Lower lobe of right lung (tissue), 2 donors: ENCODE data around the gene FXN. TPM values are rescaled to one million over a fixed set of nuclear protein-coding genes. Genes with fewer than 3 reads are reported as not detected.

Experiments used
- ATAC-seq, 2 donors: fragments of 200-7000 bp; cut with Tn5 transposase; one replicate each; pipeline ENCODE4 v1.9.1; 2020 to 2022; ENCODE audit warnings: mild to moderate bottlenecking in 2 of 2, moderate library complexity in 2 of 2
- DNase-seq: peaks from one replicate; pipeline ENCODE4 v3.0.0-alpha.2; 2020
- H3K27ac ChIP-seq: fragments of 200-600 bp; one replicate; pipeline ENCODE4 v1.8.0; 2022
- H3K27me3 ChIP-seq: fragments of 200-600 bp; one replicate; pipeline ENCODE4 v1.8.0; 2022; ENCODE audit warnings: low read depth
- H3K36me3 ChIP-seq: fragments of 200-600 bp; one replicate; pipeline ENCODE4 v1.8.0; 2022; ENCODE audit warnings: mild to moderate bottlenecking
- H3K4me1 ChIP-seq: fragments of 200-600 bp; one replicate; pipeline ENCODE4 v1.8.0; 2022
- H3K4me3 ChIP-seq: fragments of 200-600 bp; one replicate; pipeline ENCODE4 v1.8.0; 2022; ENCODE audit warnings: mild to moderate bottlenecking
- H3K9me3 ChIP-seq: fragments of 200-600 bp; one replicate; pipeline ENCODE4 v1.8.0; 2022
- CTCF ChIP-seq: fragments of 200-600 bp; IDR thresholded peaks from one replicate; pipeline ENCODE4 v1.8.0; 2022; ENCODE audit warnings: antibody characterized with exemption, mild to moderate bottlenecking
- intact Hi-C: fragments of 100-400 bp; cut with DNase I; formaldehyde crosslinking; loops from one replicate; pipeline ENCODE4 v1.11.0; 2022
- total RNA-seq: library from RNA; stranded (reverse); fragmentation: NEBNext Ultra II Directional; extraction: Animal tissue kit (Norgen Biotek cat#: 25700); gene quantifications from one replicate; pipeline ENCODE4 v1.2.1, GENCODE V29; 2021
- donor health status: DM: no; HTN: yes; CAD: no; lungs with severe emphysema.

The FXN gene
- total RNA-seq, 1 donor from 2014 or later: 10.9 TPM

GRCh38 chr9:69016191-69017096 lies 19.1 kb upstream of the FXN start:
- no peaks in the 10 kb centered on the region for H3K9me3 ChIP-seq
- TF ChIP-seq CTCF: no peak
- H3K27me3 ChIP-seq: no peaks in the 10 kb centered on the region
- H3K4me1 ChIP-seq: no peaks in the 10 kb centered on the region
- H3K4me3 ChIP-seq: no peak overlapping the region
- DNase-seq (no peak), ATAC-seq (no peak)
- intact Hi-C loops: no loop called here
- H3K27ac ChIP-seq: no peak overlapping the region
- H3K36me3 ChIP-seq: no peaks in the 10 kb centered on the region

GRCh38 chr9:69018737-69019136 lies 16.8 kb upstream of the FXN start:
- no peak overlapping the region for H3K27ac ChIP-seq
- no peak for ATAC-seq
- no peak overlapping the region for H3K4me3 ChIP-seq
- TF ChIP-seq CTCF: no peak
- H3K36me3 ChIP-seq: no peaks in the 10 kb centered on the region
- H3K27me3 ChIP-seq: no peaks in the 10 kb centered on the region
- no peaks in the 10 kb centered on the region for H3K9me3 ChIP-seq
- intact Hi-C loops: no loop called here
- no peaks in the 10 kb centered on the region for H3K4me1 ChIP-seq
- DNase-seq: no peak

GRCh38 chr9:69019808-69020207 lies 15.7 kb upstream of the FXN start:
- no peaks in the 10 kb centered on the region for H3K9me3 ChIP-seq
- no peak overlapping the region for H3K27ac ChIP-seq
- no peak for TF ChIP-seq CTCF
- no peaks in the 10 kb centered on the region for H3K27me3 ChIP-seq
- intact Hi-C loops: no loop called here
- no peak for DNase-seq
- no peak for ATAC-seq
- no peaks in the 10 kb centered on the region for H3K4me1 ChIP-seq
- no peak overlapping the region for H3K4me3 ChIP-seq
- no peaks in the 10 kb centered on the region for H3K36me3 ChIP-seq

- intact Hi-C loops: no loop called here
- DNase-seq (no peak), ATAC-seq (no peak)
- TF ChIP-seq CTCF: no peak
- Histone ChIP-seq H3K9me3 (no peaks in the 10 kb centered on the region), H3K4me3 (no peak overlapping the region), H3K4me1 (no peaks in the 10 kb centered on the region), H3K27ac (no peak overlapping the region), H3K36me3 (no peaks in the 10 kb centered on the region), H3K27me3 (no peaks in the 10 kb centered on the region)
These were observed 15.0 kb upstream of the FXN start for GRCh38 chr9:69020301-69021145.

GRCh38 chr9:69023650-69024049 lies 11.9 kb upstream of the FXN start:
- Histone ChIP-seq H3K4me1 (peaks cover 6% of the 10 kb centered on the region), H3K4me3 (no peak overlapping the region), H3K27ac (no peak overlapping the region), H3K9me3 (no peaks in the 10 kb centered on the region), H3K36me3 (no peaks in the 10 kb centered on the region), H3K27me3 (no peaks in the 10 kb centered on the region)
- intact Hi-C loops: no loop called here
- no peak for TF ChIP-seq CTCF
- no peak for DNase-seq
- no peak for ATAC-seq
